Measurements from ENCODE around the gene CCT2.

CCT2 gene

GRCh38 chr12:69570000-69570516, 15.2 kb upstream of the CCT2 start:
- ATAC-seq (replicated peaks) (no peak), DNase-seq (no peak)
- Mint-ChIP-seq H3K4me1 (no peaks in the 10 kb centered on the region), H3K27ac (peak overlapping the region; percentile 20), H3K9me3 (no peaks in the 10 kb centered on the region), H3K27me3 (no peaks in the 10 kb centered on the region), H3K36me3 (peaks cover 17 to 33% of the 10 kb centered on the region in 2 donors), H3K4me3 (no peak overlapping the region)

- Mint-ChIP-seq H3K9me3 (no peaks in the 10 kb centered on the region), H3K4me1 (no peaks in the 10 kb centered on the region), H3K4me3 (no peak overlapping the region), H3K27ac (no peak overlapping the region), H3K36me3 (peaks cover 17 to 33% of the 10 kb centered on the region in 2 donors), H3K27me3 (no peaks in the 10 kb centered on the region)
- ATAC-seq (replicated peaks): peak; percentile 77 to 85
- DNase-seq: peak; percentile 23
Observed at GRCh38 chr12:69570545-69571399, 14.5 kb upstream of the CCT2 start.

GRCh38 chr12:69575346-69575745, 9.9 kb upstream of the CCT2 start:
- no peaks in the 10 kb centered on the region for H3K27me3 Mint-ChIP-seq
- no peak overlapping the region for H3K27ac Mint-ChIP-seq
- peaks cover 7 to 12% of the 10 kb centered on the region in 2 donors for H3K4me1 Mint-ChIP-seq
- H3K9me3 Mint-ChIP-seq: no peaks in the 10 kb centered on the region
- DNase-seq (no peak), ATAC-seq (replicated peaks) (no peak)
- H3K36me3 Mint-ChIP-seq: peaks cover 14 to 25% of the 10 kb centered on the region in 2 donors
- no peak overlapping the region for H3K4me3 Mint-ChIP-seq

GRCh38 chr12:69578283-69578682, 7.0 kb upstream of the CCT2 start:
- ATAC-seq (replicated peaks): no peak
- no peak overlapping the region for H3K27ac Mint-ChIP-seq

GRCh38 chr12:69579029-69579428, 6.2 kb upstream of the CCT2 start:
- peaks cover 7 to 13% of the 10 kb centered on the region in 2 donors for H3K4me1 Mint-ChIP-seq
- H3K36me3 Mint-ChIP-seq: peaks cover 5 to 6% of the 10 kb centered on the region in 2 donors
- DNase-seq (no peak), ATAC-seq (replicated peaks) (no peak)
- no peaks in the 10 kb centered on the region for H3K27me3 Mint-ChIP-seq
- H3K27ac Mint-ChIP-seq: no peak overlapping the region
- no peaks in the 10 kb centered on the region for H3K9me3 Mint-ChIP-seq
- no peak overlapping the region for H3K4me3 Mint-ChIP-seq

More at GRCh38 chr12:69578283-69578682, 7.0 kb upstream of the CCT2 start:
- H3K27me3 Mint-ChIP-seq: no peaks in the 10 kb centered on the region
- H3K9me3 Mint-ChIP-seq: no peaks in the 10 kb centered on the region
- H3K36me3 Mint-ChIP-seq: peaks cover 6 to 11% of the 10 kb centered on the region in 2 donors
- DNase-seq: no peak
- H3K4me1 Mint-ChIP-seq: peaks cover 7 to 13% of the 10 kb centered on the region in 2 donors
- no peak overlapping the region for H3K4me3 Mint-ChIP-seq

GRCh38 chr12:69580074-69580473, 5.2 kb upstream of the CCT2 start:
- Mint-ChIP-seq H3K27ac (peak overlapping the region; percentile 10), H3K9me3 (no peaks in the 10 kb centered on the region), H3K4me1 (peaks cover 9 to 16% of the 10 kb centered on the region in 2 donors), H3K4me3 (no peak overlapping the region), H3K36me3 (peaks cover 0 to 2% of the 10 kb centered on the region in 2 donors), H3K27me3 (no peaks in the 10 kb centered on the region)
- ATAC-seq (replicated peaks) (peak in 1 of 2 donors; percentile 53), DNase-seq (no peak)

- ATAC-seq (replicated peaks) (no peak), DNase-seq (no peak)
- Mint-ChIP-seq H3K9me3 (no peaks in the 10 kb centered on the region), H3K4me3 (no peak overlapping the region), H3K27ac (no peak overlapping the region), H3K27me3 (no peaks in the 10 kb centered on the region), H3K36me3 (peaks cover 8 to 9% of the 10 kb centered on the region in 2 donors), H3K4me1 (peaks cover 11 to 24% of the 10 kb centered on the region in 2 donors)
Observed at GRCh38 chr12:69583203-69583602, 2.1 kb upstream of the CCT2 start.

GRCh38 chr12:69588527-69588926, 3.3 kb downstream of the CCT2 start:
- H3K4me3 Mint-ChIP-seq: no peak overlapping the region
- H3K4me1 Mint-ChIP-seq: peaks cover 10 to 22% of the 10 kb centered on the region in 2 donors
- peaks cover 38 to 47% of the 10 kb centered on the region in 2 donors for H3K36me3 Mint-ChIP-seq
- ATAC-seq (replicated peaks) (no peak), DNase-seq (no peak)
- H3K9me3 Mint-ChIP-seq: no peaks in the 10 kb centered on the region
- no peaks in the 10 kb centered on the region for H3K27me3 Mint-ChIP-seq
- no peak overlapping the region for H3K27ac Mint-ChIP-seq

GRCh38 chr12:69589082-69589481, 3.8 kb downstream of the CCT2 start:
- Mint-ChIP-seq H3K36me3 (peaks cover 41 to 53% of the 10 kb centered on the region in 2 donors), H3K4me3 (no peak overlapping the region)

GRCh38 chr12:69595689-69596088, 10.4 kb downstream of the CCT2 start:
- peaks cover 29 to 48% of the 10 kb centered on the region in 2 donors for H3K36me3 Mint-ChIP-seq
- H3K27ac Mint-ChIP-seq: no peak overlapping the region
- H3K9me3 Mint-ChIP-seq: no peaks in the 10 kb centered on the region
- no peak overlapping the region for H3K4me3 Mint-ChIP-seq
- no peak for ATAC-seq (replicated peaks)
- no peaks in the 10 kb centered on the region for H3K27me3 Mint-ChIP-seq
- peaks cover 2 to 9% of the 10 kb centered on the region in 2 donors for H3K4me1 Mint-ChIP-seq
- DNase-seq: no peak

More at GRCh38 chr12:69589082-69589481, 3.8 kb downstream of the CCT2 start:
- Mint-ChIP-seq H3K27me3 (no peaks in the 10 kb centered on the region), H3K27ac (peak overlapping the region; percentile 14), H3K4me1 (peaks cover 11 to 22% of the 10 kb centered on the region in 2 donors), H3K9me3 (no peaks in the 10 kb centered on the region)
- ATAC-seq (replicated peaks) (no peak), DNase-seq (no peak)

GRCh38 chr12:69598174-69598753, 13.0 kb downstream of the CCT2 start:
- no peak overlapping the region for H3K27ac Mint-ChIP-seq
- no peak overlapping the region for H3K4me3 Mint-ChIP-seq
- peaks cover 32 to 54% of the 10 kb centered on the region in 2 donors for H3K36me3 Mint-ChIP-seq

GRCh38 chr12:69600804-69601203, 15.5 kb downstream of the CCT2 start:
- DNase-seq: no peak
- no peak overlapping the region for H3K4me3 Mint-ChIP-seq
- no peak for ATAC-seq (replicated peaks)
- H3K9me3 Mint-ChIP-seq: no peaks in the 10 kb centered on the region
- peaks cover 30 to 46% of the 10 kb centered on the region in 2 donors for H3K36me3 Mint-ChIP-seq
- H3K27me3 Mint-ChIP-seq: no peaks in the 10 kb centered on the region
- no peak overlapping the region for H3K27ac Mint-ChIP-seq
- peaks cover 0 to 3% of the 10 kb centered on the region in 2 donors for H3K4me1 Mint-ChIP-seq

More at GRCh38 chr12:69598174-69598753, 13.0 kb downstream of the CCT2 start:
- DNase-seq (no peak), ATAC-seq (replicated peaks) (no peak)
- Mint-ChIP-seq H3K4me1 (peaks cover 0 to 5% of the 10 kb centered on the region in 2 donors), H3K27me3 (no peaks in the 10 kb centered on the region), H3K9me3 (no peaks in the 10 kb centered on the region)

- Mint-ChIP-seq H3K27me3 (no peaks in the 10 kb centered on the region), H3K9me3 (no peaks in the 10 kb centered on the region), H3K4me3 (no peak overlapping the region), H3K27ac (peak overlapping the region; percentile 16), H3K4me1 (peaks cover 0 to 3% of the 10 kb centered on the region in 2 donors), H3K36me3 (peaks cover 28 to 37% of the 10 kb centered on the region in 2 donors)
- DNase-seq (no peak), ATAC-seq (replicated peaks) (no peak)
Observed at GRCh38 chr12:69601962-69602685, 16.9 kb downstream of the CCT2 start.

GRCh38 chr12:69602954-69603353, 17.7 kb downstream of the CCT2 start:
- Mint-ChIP-seq H3K9me3 (no peaks in the 10 kb centered on the region), H3K27ac (no peak overlapping the region), H3K27me3 (no peaks in the 10 kb centered on the region), H3K36me3 (peaks cover 24 to 34% of the 10 kb centered on the region in 2 donors), H3K4me1 (peaks cover 0 to 3% of the 10 kb centered on the region in 2 donors), H3K4me3 (no peak overlapping the region)
- ATAC-seq (replicated peaks) (no peak), DNase-seq (no peak)

All from stimulated activated naive B cell treated with anti-CD40 and anti-IgM and Interleukin-4, amounts not matched to agents 10 μg/mL and 1 μg/mL and 100 μg/mL, for 72 hours (primary cell).